ENCODE data around the gene ZNF521.

The ZNF521 gene

GRCh38 chr18:25223899-25224886, 127.8 kb downstream of the ZNF521 start:
- Histone ChIP-seq H3K4me1 (no peaks in the 10 kb centered on the region), H3K27me3 (no peaks in the 10 kb centered on the region), H3K4me3 (ENCODE audit: low read depth, low read length) (no peak overlapping the region), H3K36me3 (no peaks in the 10 kb centered on the region), H3K9me3 (no peaks in the 10 kb centered on the region)
- no peak for DNase-seq
- TF ChIP-seq, protein P1, sequence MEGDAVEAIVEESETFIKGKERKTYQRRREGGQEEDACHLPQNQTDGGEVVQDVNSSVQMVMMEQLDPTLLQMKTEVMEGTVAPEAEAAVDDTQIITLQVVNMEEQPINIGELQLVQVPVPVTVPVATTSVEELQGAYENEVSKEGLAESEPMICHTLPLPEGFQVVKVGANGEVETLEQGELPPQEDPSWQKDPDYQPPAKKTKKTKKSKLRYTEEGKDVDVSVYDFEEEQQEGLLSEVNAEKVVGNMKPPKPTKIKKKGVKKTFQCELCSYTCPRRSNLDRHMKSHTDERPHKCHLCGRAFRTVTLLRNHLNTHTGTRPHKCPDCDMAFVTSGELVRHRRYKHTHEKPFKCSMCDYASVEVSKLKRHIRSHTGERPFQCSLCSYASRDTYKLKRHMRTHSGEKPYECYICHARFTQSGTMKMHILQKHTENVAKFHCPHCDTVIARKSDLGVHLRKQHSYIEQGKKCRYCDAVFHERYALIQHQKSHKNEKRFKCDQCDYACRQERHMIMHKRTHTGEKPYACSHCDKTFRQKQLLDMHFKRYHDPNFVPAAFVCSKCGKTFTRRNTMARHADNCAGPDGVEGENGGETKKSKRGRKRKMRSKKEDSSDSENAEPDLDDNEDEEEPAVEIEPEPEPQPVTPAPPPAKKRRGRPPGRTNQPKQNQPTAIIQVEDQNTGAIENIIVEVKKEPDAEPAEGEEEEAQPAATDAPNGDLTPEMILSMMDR (IDR thresholded peaks at IDR 0.05; ENCODE audit: low read depth, low read length) = no peak

- DNase-seq = no peak
- H3K36me3 ChIP-seq = no peaks in the 10 kb centered on the region
- TF ChIP-seq, protein P1 (IDR thresholded peaks at IDR 0.05; ENCODE audit: low read depth, low read length) = no peak
- H3K4me1 ChIP-seq = no peaks in the 10 kb centered on the region
- no peaks in the 10 kb centered on the region for H3K9me3 ChIP-seq
- H3K27me3 ChIP-seq = no peaks in the 10 kb centered on the region
- no peak overlapping the region for H3K4me3 ChIP-seq (ENCODE audit: low read depth, low read length)
These were observed 128.8 kb downstream of the ZNF521 start for GRCh38 chr18:25223211-25223610.

DNA sequence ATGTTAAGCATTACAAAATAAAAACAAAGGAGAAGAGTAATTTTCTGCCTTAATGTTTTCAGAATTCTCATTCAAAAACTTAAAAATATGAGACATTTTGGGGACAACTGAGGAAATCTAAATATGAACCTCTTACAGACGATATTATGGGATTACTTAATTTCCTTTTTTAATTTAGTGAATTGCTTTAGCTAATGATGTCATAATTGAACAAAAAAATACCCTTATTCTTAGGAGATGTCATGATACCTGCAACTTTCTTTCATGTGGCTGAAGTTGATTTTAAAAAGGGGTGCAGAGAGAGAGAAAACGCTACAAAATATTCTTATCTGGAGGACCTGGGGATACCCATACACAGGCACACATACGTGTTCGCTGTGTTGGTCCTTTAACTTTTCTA, 129.3 kb downstream of the ZNF521 start:
- no peaks in the 10 kb centered on the region for H3K27me3 ChIP-seq
- TF ChIP-seq, protein P1 (IDR thresholded peaks at IDR 0.05; ENCODE audit: low read depth, low read length) = no peak
- H3K4me1 ChIP-seq = no peaks in the 10 kb centered on the region
- H3K4me3 ChIP-seq (ENCODE audit: low read depth, low read length) = no peak overlapping the region
- no peaks in the 10 kb centered on the region for H3K36me3 ChIP-seq
- no peak for DNase-seq
- H3K9me3 ChIP-seq = no peaks in the 10 kb centered on the region

DNA sequence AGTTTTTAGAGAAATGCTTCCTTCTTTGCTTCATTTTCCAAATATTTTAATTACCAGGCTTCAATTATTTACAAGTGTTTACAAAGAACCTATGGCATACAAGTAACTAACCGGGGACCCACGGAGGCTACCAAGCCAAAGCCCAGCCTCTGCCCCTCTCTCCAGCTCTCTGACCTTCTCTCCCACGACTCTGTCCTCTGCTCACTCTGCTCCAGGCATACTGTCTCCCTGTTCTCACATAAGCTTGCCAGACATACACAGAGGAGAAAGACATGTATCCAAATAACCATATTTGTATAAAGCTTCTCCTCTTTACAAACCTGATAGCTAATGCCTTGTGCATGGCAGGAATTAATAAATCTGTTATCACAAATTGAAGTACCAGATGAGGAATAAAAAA, 141.3 kb downstream of the ZNF521 start:
- Histone ChIP-seq H3K4me1 (no peaks in the 10 kb centered on the region), H3K36me3 (no peaks in the 10 kb centered on the region), H3K27me3 (no peaks in the 10 kb centered on the region), H3K9me3 (no peaks in the 10 kb centered on the region), H3K4me3 (ENCODE audit: low read depth, low read length) (no peak overlapping the region)
- TF ChIP-seq, protein P1 (IDR thresholded peaks at IDR 0.05; ENCODE audit: low read depth, low read length) = no peak
- DNase-seq = no peak

GRCh38 chr18:25192065-25192464, 159.9 kb downstream of the ZNF521 start:
- H3K27me3 ChIP-seq = no peaks in the 10 kb centered on the region
- no peaks in the 10 kb centered on the region for H3K36me3 ChIP-seq
- no peak overlapping the region for H3K4me3 ChIP-seq (ENCODE audit: low read depth, low read length)
- no peaks in the 10 kb centered on the region for H3K4me1 ChIP-seq
- TF ChIP-seq, protein P1 (IDR thresholded peaks at IDR 0.05; ENCODE audit: low read depth, low read length) = no peak
- H3K9me3 ChIP-seq = no peaks in the 10 kb centered on the region
- DNase-seq = no peak

- H3K9me3 ChIP-seq = no peaks in the 10 kb centered on the region
- H3K4me3 ChIP-seq (ENCODE audit: low read depth, low read length) = no peak overlapping the region
- no peak for DNase-seq
- no peaks in the 10 kb centered on the region for H3K36me3 ChIP-seq
- H3K4me1 ChIP-seq = no peaks in the 10 kb centered on the region
- no peaks in the 10 kb centered on the region for H3K27me3 ChIP-seq
- TF ChIP-seq, protein P1 (IDR thresholded peaks at IDR 0.05; ENCODE audit: low read depth, low read length) = no peak
These were observed 161.5 kb downstream of the ZNF521 start for GRCh38 chr18:25190472-25190871.

Data from BE2C (cell line).